GM23338 (cell line): ENCODE data around the gene ARID1B. TPM values are rescaled to one million over a fixed set of nuclear protein-coding genes. Genes with fewer than 3 reads are reported as not detected.

ENCODE experiments used
- ATAC-seq: fragments of 200-7000 bp; cut with Tn5 transposase; 3 replicates; pipeline ENCODE4 v1.9.1; 2020
- DNase-seq: peaks from one replicate; pipeline ENCODE4 v3.0.0-alpha.2; 2015; ENCODE audit warnings: low spot score
- H2AFZ ChIP-seq: fragments of 200-600 bp; sonication (generic); 2 replicates; pipeline ENCODE4 v1.8.0; 2016; ENCODE audit warnings: antibody characterized with exemption, mild to moderate bottlenecking, moderate library complexity
- H3F3A ChIP-seq: fragments of 200-600 bp; sonication (generic); replicated peaks from 2 replicates; pipeline ENCODE4 v1.8.0; 2017; ENCODE audit warnings: antibody characterized with exemption, mixed run types, low read depth
- H3K27ac ChIP-seq: fragments of 200-600 bp; sonication (generic); 2 replicates; pipeline ENCODE4 v1.6.1; 2016; ENCODE audit warnings: low read depth
- H3K27me3 ChIP-seq: fragments of 200-600 bp; sonication (generic); 2 replicates; pipeline ENCODE4 v1.8.0; 2016; ENCODE audit warnings: mild to moderate bottlenecking, mixed run types, moderate library complexity; ENCODE audit not compliant: insufficient read depth
- H3K36me3 ChIP-seq: fragments of 200-600 bp; sonication (generic); 2 replicates; pipeline ENCODE4 v1.8.0; 2016; ENCODE audit warnings: mild to moderate bottlenecking; ENCODE audit not compliant: insufficient read depth
- H3K4me1 ChIP-seq: fragments of 200-600 bp; sonication (generic); 2 replicates; pipeline ENCODE4 v1.8.0; 2016; ENCODE audit warnings: mild to moderate bottlenecking, moderate library complexity; ENCODE audit not compliant: insufficient read depth
- H3K4me2 ChIP-seq: fragments of 200-600 bp; sonication (generic); 2 replicates; pipeline ENCODE4 v1.7.1; 2017; ENCODE audit warnings: mixed run types
- H3K4me3 ChIP-seq: fragments of 200-600 bp; sonication (generic); 2 replicates; pipeline ENCODE4 v1.6.1; 2016; ENCODE audit warnings: mixed run types
- H3K79me2 ChIP-seq: fragments of 200-600 bp; sonication (generic); replicated peaks from 2 replicates; pipeline ENCODE4 v1.8.0; 2017; ENCODE audit warnings: mild to moderate bottlenecking; ENCODE audit not compliant: insufficient read depth
- H3K9me2 ChIP-seq: fragments of 200-600 bp; sonication (generic); 2 replicates; pipeline ENCODE4 v1.8.0; 2017; ENCODE audit not compliant: insufficient read depth
- H4K20me1 ChIP-seq: fragments of 200-600 bp; sonication (generic); replicated peaks from 2 replicates; pipeline ENCODE4 v1.8.0; 2017; ENCODE audit warnings: mild to moderate bottlenecking; ENCODE audit not compliant: insufficient read depth
- H3K27ac Mint-ChIP-seq: 2 replicates; pipeline ENCODE4 v1.8.0; 2020; ENCODE audit warnings: inconsistent platforms, mild to moderate bottlenecking, moderate library complexity, mixed read lengths
- H3K27me3 Mint-ChIP-seq: 3 replicates; pipeline ENCODE4 v1.8.0; 2022; ENCODE audit warnings: low read depth, mild to moderate bottlenecking, moderate library complexity, mixed read lengths, inconsistent platforms; ENCODE audit not compliant: insufficient read depth, poor library complexity
- H3K36me3 Mint-ChIP-seq: 3 replicates; pipeline ENCODE4 v1.8.0; 2021; ENCODE audit warnings: low read depth, mild to moderate bottlenecking, inconsistent platforms, moderate library complexity, mixed read lengths
- H3K4me1 Mint-ChIP-seq: 3 replicates; pipeline ENCODE4 v1.8.0; 2020; ENCODE audit warnings: mild to moderate bottlenecking, inconsistent platforms, mixed read lengths
- H3K4me3 Mint-ChIP-seq: 3 replicates; pipeline ENCODE4 v1.8.0; 2021; ENCODE audit warnings: moderate library complexity, mild to moderate bottlenecking, inconsistent platforms, mixed read lengths
- H3K9me3 Mint-ChIP-seq: 3 replicates; pipeline ENCODE4 v1.8.0; 2020; ENCODE audit warnings: moderate library complexity, mild to moderate bottlenecking, inconsistent platforms, mixed read lengths
- ZNF462 ChIP-seq: fragments of 250-450 bp; sonication (Bioruptor Pico); IDR thresholded peaks from 2 replicates; pipeline ENCODE4 v1.5.0; 2020; ENCODE audit warnings: mild to moderate bottlenecking, moderate library complexity
- polyA plus RNA-seq: library from polyadenylated mRNA; unstranded; fragments of >200 nt; fragmentation: Nextera tagmentation; extraction: Ambion mirVana; gene quantifications from 2 replicates; pipeline ENCODE4 v1.2.1, GENCODE V29; 2016
- total RNA-seq: library from RNA; depleted of rRNA; stranded (reverse); fragments of >200 nt; shearing (Covaris generic); gene quantifications from 2 replicates; pipeline ENCODE4 v1.2.3, GENCODE V29; 2014

Gene ARID1B
- total and polyA plus RNA-seq, 2 experiments from 2014 or later = 59.3 to 72.2 TPM

- Mint-ChIP-seq H3K27ac (peak overlapping the region; percentile 80; the same call in 1 of the 2 replicates), H3K4me3 (no peak overlapping the region), H3K4me1 (peaks cover 81% of the 10 kb centered on the region), H3K27me3 (peaks cover 18% of the 10 kb centered on the region), H3K36me3 (no peaks in the 10 kb centered on the region; the same call in 2 of the 3 replicates), H3K9me3 (no peaks in the 10 kb centered on the region; the same call in 2 of the 3 replicates)
- ATAC-seq = no peak
- no peak overlapping the region for H2AFZ ChIP-seq
- peaks cover 60% of the 10 kb centered on the region for H3K4me1 ChIP-seq
- H3K4me3 ChIP-seq = no peak overlapping the region
- H4K20me1 ChIP-seq = peaks cover 30% of the 10 kb centered on the region
- H3K79me2 ChIP-seq = peaks cover 100% of the 10 kb centered on the region
- H3K27ac ChIP-seq = no peak overlapping the region
- peaks cover 6% of the 10 kb centered on the region for H3K9me2 ChIP-seq
- H3F3A ChIP-seq = no peaks in the 10 kb centered on the region
- TF ChIP-seq ZNF462 = no peak
- DNase-seq = no peak
- H3K4me2 ChIP-seq = peak overlapping the region; percentile 46
- no peaks in the 10 kb centered on the region for H3K27me3 ChIP-seq
- no peaks in the 10 kb centered on the region for H3K36me3 ChIP-seq
Measured at GRCh38 chr6:156865019-156865629, 87.9 kb downstream of the ARID1B start.

GRCh38 chr6:156866220-156867015 is 89.2 kb downstream of the ARID1B start:
- H4K20me1 ChIP-seq = peaks cover 30% of the 10 kb centered on the region
- Mint-ChIP-seq H3K9me3 (no peaks in the 10 kb centered on the region), H3K36me3 (no peaks in the 10 kb centered on the region; the same call in 2 of the 3 replicates), H3K4me1 (peaks cover 87% of the 10 kb centered on the region), H3K4me3 (no peak overlapping the region), H3K27ac (peak overlapping the region; percentile 80; the same call in 1 of the 2 replicates), H3K27me3 (peaks cover 19% of the 10 kb centered on the region)
- ATAC-seq = peak; percentile 53
- H3K27me3 ChIP-seq = no peaks in the 10 kb centered on the region
- H3F3A ChIP-seq = no peaks in the 10 kb centered on the region
- H3K4me2 ChIP-seq = peak overlapping the region; percentile 46
- H3K36me3 ChIP-seq = no peaks in the 10 kb centered on the region
- peaks cover 100% of the 10 kb centered on the region for H3K79me2 ChIP-seq
- H3K4me3 ChIP-seq = peak overlapping the region; percentile 5; the same call in 1 of the 2 replicates
- peaks cover 6% of the 10 kb centered on the region for H3K9me2 ChIP-seq
- no peak overlapping the region for H2AFZ ChIP-seq
- H3K4me1 ChIP-seq = peaks cover 68% of the 10 kb centered on the region
- H3K27ac ChIP-seq = peak overlapping the region; percentile 33; the same call in 1 of the 2 replicates
- no peak for DNase-seq
- TF ChIP-seq ZNF462 = no peak
